Heart right ventricle (tissue), 16 donors: ENCODE results near the gene SYNE1. TPM values are rescaled to one million over a fixed set of nuclear protein-coding genes. Genes with fewer than 3 reads are reported as not detected.

ENCODE experiments used
- ATAC-seq, 8 donors: fragments of 200-7000 bp; cut with Tn5 transposase; one replicate each; pipeline ENCODE4 v1.9.1; 2020; ENCODE audit warnings: mild to moderate bottlenecking in 8 of 8, moderate library complexity in 8 of 8, moderate number of reproducible peaks in 1 of 8
- DNase-seq, 2 donors: peaks; one replicate each; pipeline ENCODE4 v3.0.0-alpha.2; 2020
- H3K27ac ChIP-seq, 10 donors: fragments of 200-600 bp; sonication (generic) in 2 of 10; one replicate each; pipeline versions ENCODE4 v1.5.0 to v1.8.0; 2020 to 2022; ENCODE audit warnings: mild to moderate bottlenecking in 3 of 10
- H3K27me3 ChIP-seq, 7 donors: fragments of 200-600 bp; one replicate each; pipeline ENCODE4 v1.8.0; 2021 to 2022; ENCODE audit warnings: mild to moderate bottlenecking in 2 of 7
- H3K36me3 ChIP-seq, 9 donors: fragments of 200-600 bp; sonication (generic) in 1 of 9; one replicate each; pipeline versions ENCODE4 v1.5.0 to v1.8.0; 2020 to 2022; ENCODE audit warnings: mild to moderate bottlenecking in 2 of 9
- H3K4me1 ChIP-seq, 9 donors: fragments of 200-600 bp; sonication (generic) in 1 of 9; one replicate each; pipeline versions ENCODE4 v1.5.0 to v1.8.0; 2020 to 2022; ENCODE audit warnings: mild to moderate bottlenecking in 4 of 9
- H3K4me3 ChIP-seq, 10 donors: fragments of 200-600 bp; sonication (generic) in 2 of 10; one replicate each; pipeline versions ENCODE4 v1.5.0 to v1.8.0; 2020 to 2022; ENCODE audit warnings: mild to moderate bottlenecking in 7 of 10, moderate library complexity in 2 of 10
- H3K9me3 ChIP-seq, 11 donors: fragments of 200-600 bp in 10 of 11; sonication (generic) in 2 of 11; one replicate each; pipeline versions ENCODE4 v1.5.0 to v1.8.0; 2013 to 2022; ENCODE audit warnings: mild to moderate bottlenecking in 2 of 11, control low read depth in 1 of 11, moderate library complexity in 1 of 11
- WGBS, 2 donors: extraction: QIAGEN DNeasy Blood & Tissue Kit; methylation state at CpG; one replicate each; pipeline ENCODE4 v1.1.7; 2013; ENCODE audit warnings: inconsistent platforms in 1 of 2; 5-methylcytosine and 5-hydroxymethylcytosine counted together
- intact Hi-C, 10 donors: fragments of 100-400 bp; cut with DNase I; formaldehyde crosslinking; loops; one replicate each; pipeline versions ENCODE4 v1.11.1 to v1.14.2; 2022
- polyA plus RNA-seq, 2 donors: library from polyadenylated mRNA; stranded (reverse); fragments of 200-250 nt; gene quantifications; one replicate each; pipeline ENCODE4 v1.2.3, GENCODE V29; 2013
- total RNA-seq, 10 donors: library from RNA; stranded (reverse); fragmentation: NEBNext Ultra II Directional in 3 of 10; extraction: Animal tissue kit (Norgen Biotek cat#: 25700) in 3 of 10; gene quantifications; one replicate each; pipeline versions ENCODE4 v1.2.1 to v1.2.4, GENCODE V29; 2021 to 2023
- TF ChIP-seq, protein P1 (sequence below), 9 donors: fragments of 200-600 bp; sonication (generic) in 2 of 9; IDR thresholded peaks; one replicate each; pipeline versions ENCODE4 v1.5.0 to v1.8.0; 2021 to 2022; ENCODE audit warnings: antibody characterized with exemption in 9 of 9, mild to moderate bottlenecking in 5 of 9, moderate library complexity in 1 of 9
- donor health status: Arrhythmogenic right ventricular cardiomyopathy.
- donor health status: ischemic (EF 13 %, LVEDD 7.1; RV severe dilation, severe dysfunction).
- donor health status: healthy with polysubstance abuse.
- donor health status: DM: no; HTN: yes; CAD: no.
- donor health status: DM: no; HTN: no; CAD: no.
- donor health status: ischemic (EF 25% LVEDD 6.9; RV normal size, moderate dysfunction).
- donor health status: ischemic (EF 25% LVEDD 5.7; RV mildly dilated, moderate dysfunction).
- donor health status: healthy.
- donor health status: DM: yes; HTN: yes; CAD: no.
- donor health status: Ischemic cardiomyopathy.
- donor health status: ischemic (EF 35%, LVEDD 5.7; RV mildly dilated, moderate dysfunction).
- donor health status: nonischemic (EF 11% LVEDD 7.7; RV severe dilation, severe dysfunction).
- donor health status: DM: yes; HTN: yes; CAD: no.
- donor health status: PGD.
- donor health status: ischemic (EF 29% LVEDD 5.4; RV normal size, mild dysfunction).
- donor health status: nonischemic (EF 23%, LVEDD 6.1; RV moderate dilation, normal function).

Gene SYNE1
- total and polyA plus RNA-seq, 12 donors = 18.9 to 176 (median 126) TPM

- Histone ChIP-seq H3K4me3 (no peak overlapping the region), H3K4me1 (peaks cover 0 to 33% (median 23%) of the 10 kb centered on the region in 9 donors), H3K36me3 (peaks cover 0 to 83% (median 10%) of the 10 kb centered on the region in 9 donors), H3K9me3 (no peaks in the 10 kb centered on the region), H3K27ac (peak overlapping the region in 7 of 10 donors; percentile 11 to 64 (median 42)), H3K27me3 (no peaks in the 10 kb centered on the region)
- intact Hi-C loops = no loop called here
- DNase-seq (no peak), ATAC-seq (no peak)
- 82 to 85% methylated on average over 4 of the region's 4 CpGs for WGBS, 2 donors
- TF ChIP-seq, protein P1, sequence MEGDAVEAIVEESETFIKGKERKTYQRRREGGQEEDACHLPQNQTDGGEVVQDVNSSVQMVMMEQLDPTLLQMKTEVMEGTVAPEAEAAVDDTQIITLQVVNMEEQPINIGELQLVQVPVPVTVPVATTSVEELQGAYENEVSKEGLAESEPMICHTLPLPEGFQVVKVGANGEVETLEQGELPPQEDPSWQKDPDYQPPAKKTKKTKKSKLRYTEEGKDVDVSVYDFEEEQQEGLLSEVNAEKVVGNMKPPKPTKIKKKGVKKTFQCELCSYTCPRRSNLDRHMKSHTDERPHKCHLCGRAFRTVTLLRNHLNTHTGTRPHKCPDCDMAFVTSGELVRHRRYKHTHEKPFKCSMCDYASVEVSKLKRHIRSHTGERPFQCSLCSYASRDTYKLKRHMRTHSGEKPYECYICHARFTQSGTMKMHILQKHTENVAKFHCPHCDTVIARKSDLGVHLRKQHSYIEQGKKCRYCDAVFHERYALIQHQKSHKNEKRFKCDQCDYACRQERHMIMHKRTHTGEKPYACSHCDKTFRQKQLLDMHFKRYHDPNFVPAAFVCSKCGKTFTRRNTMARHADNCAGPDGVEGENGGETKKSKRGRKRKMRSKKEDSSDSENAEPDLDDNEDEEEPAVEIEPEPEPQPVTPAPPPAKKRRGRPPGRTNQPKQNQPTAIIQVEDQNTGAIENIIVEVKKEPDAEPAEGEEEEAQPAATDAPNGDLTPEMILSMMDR (IDR thresholded peaks at IDR 0.05) = no peak
Measured at GRCh38 chr6:152170313-152170701, 466.9 kb downstream of the SYNE1 start.

DNA sequence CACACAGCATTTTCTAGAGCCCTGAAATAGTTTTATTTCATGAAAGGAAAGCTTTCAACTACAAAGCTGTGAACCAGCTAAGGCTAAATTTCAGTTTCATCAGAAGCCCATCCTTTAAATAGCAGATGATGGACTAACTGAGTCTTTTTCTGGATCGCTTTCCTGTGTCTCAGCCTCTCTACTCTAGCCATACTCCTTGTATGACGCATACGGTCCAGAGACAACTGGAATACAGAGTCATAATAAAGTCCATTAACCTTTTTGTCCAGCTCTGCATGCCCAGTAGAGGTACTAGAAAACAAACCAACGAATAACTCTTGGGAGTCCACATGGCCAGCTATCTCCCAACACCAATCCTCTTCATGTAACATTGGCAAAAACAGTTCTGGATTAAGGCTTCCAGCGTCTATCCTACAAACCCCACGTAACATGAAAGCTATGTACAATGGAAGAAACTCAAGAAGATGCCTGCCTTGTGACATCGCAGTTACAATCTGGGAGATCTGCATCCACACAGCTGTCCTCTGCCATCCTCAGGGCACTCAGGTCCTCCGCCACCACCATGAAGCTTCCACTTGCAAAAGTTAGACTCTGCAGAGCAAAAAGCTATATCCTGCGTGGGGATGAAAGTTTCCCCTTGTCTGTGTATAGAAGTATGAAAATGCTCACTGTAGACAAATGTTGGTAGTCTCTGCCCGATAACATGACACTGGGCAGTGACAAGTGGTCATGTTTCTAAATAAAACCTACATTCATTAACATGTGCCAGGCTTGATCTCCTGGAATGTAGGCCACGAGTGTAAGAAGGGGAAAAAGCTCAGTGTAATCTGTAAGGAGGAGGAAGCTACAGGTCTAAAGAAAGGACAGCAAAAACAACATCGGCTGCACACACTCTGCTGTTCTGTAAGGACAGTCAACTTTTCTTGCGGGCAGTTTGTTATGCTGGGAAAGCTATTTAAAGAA is 469.2 kb downstream of the SYNE1 start:
- H3K27ac ChIP-seq = peak overlapping the region; percentile 38 to 92 (median 84)
- no peak for DNase-seq
- H3K4me1 ChIP-seq = peaks cover 0 to 26% (median 13%) of the 10 kb centered on the region in 9 donors
- no peaks in the 10 kb centered on the region for H3K9me3 ChIP-seq
- WGBS, 2 donors = 43 to 58% methylated on average over 13 of the region's 13 CpGs
- no peaks in the 10 kb centered on the region for H3K27me3 ChIP-seq
- H3K36me3 ChIP-seq = peaks cover 0 to 81% (median 7%) of the 10 kb centered on the region in 9 donors
- TF ChIP-seq, protein P1 (IDR thresholded peaks at IDR 0.05) = no peak
- intact Hi-C loops = loop anchor here in 1 of 10 donors (10.0 kb wide), 1 partner anchor 107 kb away; no protein-coding TSS in a partner anchor
- ATAC-seq = peak; percentile 67 to 92 (median 84)
- peak overlapping the region in 9 of 10 donors; percentile 1 to 55 (median 46) for H3K4me3 ChIP-seq

GRCh38 chr6:152166897-152167296 is 470.3 kb downstream of the SYNE1 start:
- peaks cover 0 to 81% (median 12%) of the 10 kb centered on the region in 9 donors for H3K36me3 ChIP-seq
- peak overlapping the region in 9 of 10 donors; percentile 5 to 92 (median 85) for H3K27ac ChIP-seq
- ATAC-seq (peak in 5 of 8 donors; percentile 50 to 78 (median 66)), DNase-seq (no peak)
- 37 to 49% methylated on average over 5 of the region's 5 CpGs for WGBS, 2 donors
- H3K4me3 ChIP-seq = peak overlapping the region in 9 of 10 donors; percentile 1 to 55 (median 46)
- TF ChIP-seq, protein P1 (IDR thresholded peaks at IDR 0.05) = no peak
- H3K9me3 ChIP-seq = no peaks in the 10 kb centered on the region
- peaks cover 0 to 19% (median 5%) of the 10 kb centered on the region in 9 donors for H3K4me1 ChIP-seq
- intact Hi-C loops = loop anchor here in 1 of 10 donors (10.0 kb wide), 1 partner anchor 108 kb away; no protein-coding TSS in a partner anchor
- no peaks in the 10 kb centered on the region for H3K27me3 ChIP-seq

- WGBS, 2 donors = 41 to 59% methylated on average over 4 of the region's 4 CpGs
- Histone ChIP-seq H3K9me3 (no peaks in the 10 kb centered on the region), H3K4me1 (peaks cover 0 to 16% (median 5%) of the 10 kb centered on the region in 9 donors), H3K36me3 (peaks cover 0 to 81% (median 14%) of the 10 kb centered on the region in 9 donors), H3K27me3 (no peaks in the 10 kb centered on the region), H3K27ac (peak overlapping the region in 9 of 10 donors; percentile 33 to 92 (median 85)), H3K4me3 (peak overlapping the region in 8 of 10 donors; percentile 1 to 55 (median 48))
- intact Hi-C loops = loop anchor here in 1 of 10 donors (10.0 kb wide), 1 partner anchor 108 kb away; no protein-coding TSS in a partner anchor
- TF ChIP-seq, protein P1 (IDR thresholded peaks at IDR 0.05) = no peak
- DNase-seq (no peak), ATAC-seq (no peak)
Measured at GRCh38 chr6:152166497-152166896, 470.7 kb downstream of the SYNE1 start.
